Head of caudate nucleus (tissue), 42 donors: ENCODE measurements around the gene ZNF428.

ENCODE experiments used
- DNase-seq, 42 donors: peaks; one replicate each; pipeline versions ENCODE4 v3.0.0 to v3.0.0-alpha.2; 2020 to 2021; ENCODE audit warnings: mixed read lengths in 7 of 42
- intact Hi-C: fragments of 100-400 bp; cut with DNase I; formaldehyde crosslinking; loops from one replicate; pipeline ENCODE4 v1.15.0; 2022

The ZNF428 gene

DNA sequence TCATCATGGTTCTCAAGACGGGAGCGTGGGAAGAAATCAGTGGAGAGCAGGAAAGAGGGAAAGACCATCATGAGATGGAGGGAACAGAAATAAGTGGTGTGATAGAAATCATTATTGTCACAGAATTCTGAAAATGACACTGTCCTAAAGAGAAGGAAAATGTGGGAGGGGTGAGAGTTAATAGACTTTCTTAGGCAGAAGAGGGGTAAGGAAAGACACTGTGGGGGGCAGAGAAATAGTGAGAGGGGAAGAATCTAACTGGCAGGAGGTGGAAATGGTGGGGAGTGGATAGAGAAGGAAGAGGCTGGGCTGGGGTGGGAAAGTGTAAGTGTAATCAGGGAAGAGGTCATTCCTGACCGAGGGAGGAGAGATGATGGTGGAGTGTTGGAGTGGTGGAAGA lies 40.6 kb downstream of the ZNF428 start:
- intact Hi-C loops = no loop called here
- no peak for DNase-seq

DNA sequence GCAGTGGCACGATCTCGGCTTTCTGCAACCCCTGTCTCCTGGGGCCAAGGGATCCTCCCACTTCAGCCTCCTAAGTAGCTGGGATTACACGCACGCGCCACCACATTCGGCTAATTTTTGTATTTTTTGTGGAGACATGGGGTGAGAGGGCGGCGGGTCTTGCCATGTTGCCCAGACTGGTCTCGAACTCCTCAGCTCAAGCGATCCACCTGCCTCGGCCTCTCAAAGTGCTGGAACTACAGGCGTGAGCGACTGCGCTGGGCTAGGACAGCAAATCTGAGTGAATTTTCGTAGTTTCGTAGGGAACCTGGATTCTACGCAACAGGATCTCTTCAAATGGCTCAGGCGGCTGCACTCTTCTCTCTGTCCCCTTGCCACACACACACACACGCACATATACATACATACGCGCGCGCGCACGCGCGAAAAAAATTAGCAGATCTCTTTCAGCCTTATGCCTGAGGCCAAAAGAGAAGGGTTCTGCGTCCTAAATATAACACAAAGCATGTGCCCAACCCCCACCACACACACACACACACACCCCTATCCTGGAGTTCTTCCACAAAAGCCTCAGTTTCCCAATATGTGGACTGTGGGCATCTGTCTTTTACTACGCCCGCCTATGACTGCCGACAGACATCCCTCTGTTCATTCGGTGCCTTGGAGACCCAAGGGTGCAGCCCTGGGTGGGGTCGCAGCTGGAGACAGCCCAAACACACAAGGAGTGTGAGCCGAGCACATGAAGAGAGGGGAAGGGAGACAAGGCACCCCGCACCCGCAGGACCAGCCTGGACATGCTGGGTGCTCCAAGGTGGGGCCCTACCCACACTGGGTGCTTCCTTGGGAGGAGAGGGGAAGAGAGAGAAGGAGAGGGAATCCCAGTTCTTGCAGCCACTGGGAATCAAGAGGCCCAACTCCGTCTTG lies 43.2 kb downstream of the ZNF428 start:
- intact Hi-C loops = loop anchor here (1.0 kb wide), 1 partner anchor 20 kb away; the partner anchor contains the start of genes IRGQ and ZNF576
- peak in 3 of 42 donors; percentile 16 to 45 (median 23) for DNase-seq

DNA sequence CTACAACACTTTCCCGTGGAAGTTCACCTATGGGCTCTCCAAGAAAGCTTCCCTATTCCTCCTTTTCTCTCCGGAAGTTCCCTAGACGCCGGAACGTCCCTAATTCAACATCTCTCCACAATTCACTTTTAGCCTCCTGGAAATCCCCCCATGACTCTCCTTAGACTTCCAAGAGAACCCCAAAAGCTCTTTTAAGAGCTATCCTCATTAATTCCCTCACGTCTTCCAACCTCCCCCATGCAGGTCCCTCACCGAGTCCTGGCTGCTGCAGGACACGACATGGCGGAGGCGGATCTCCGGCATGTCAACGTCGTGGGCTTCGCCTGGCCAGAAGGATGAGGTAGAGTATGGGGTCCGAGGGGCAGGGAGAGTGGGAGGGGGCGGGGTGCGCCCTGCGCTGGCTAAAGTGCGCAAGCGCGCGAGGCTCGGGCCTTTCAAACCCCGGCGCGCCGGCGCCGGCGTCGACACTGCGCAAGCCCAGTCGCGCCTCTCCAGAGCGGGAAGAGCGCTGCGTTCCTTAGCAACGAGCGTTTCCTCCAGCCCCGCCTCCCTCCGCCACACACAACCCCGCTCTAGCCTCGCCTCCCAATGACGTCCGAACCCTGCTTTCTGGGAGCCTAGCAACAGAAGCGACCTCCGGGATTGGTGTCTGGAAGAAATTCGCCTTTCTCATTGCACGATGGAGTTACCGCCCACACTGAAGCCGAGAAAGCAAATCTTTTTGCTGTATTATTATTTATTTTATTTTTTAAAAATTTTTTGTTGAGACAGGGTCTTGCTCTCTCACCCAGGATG lies 44.1 kb downstream of the ZNF428 start, which contains the start of the genes PINLYP and XRCC1:
Gene PINLYP, plus strand, starts transcription at position 646 of the 795 bp plus-strand sequence. CDS start 1,391 bp downstream, outside the sequence.
Gene XRCC1, minus strand, starts transcription at position 372 of the 795 bp plus-strand sequence. Its CDS starts 69 bp downstream, at position 303.
- intact Hi-C loops = loop anchor here (1.0 kb wide), 1 partner anchor 21 kb away; the partner anchor contains the start of genes IRGQ and ZNF576
- peak; percentile 93 to 99 (median 98) for DNase-seq

DNA sequence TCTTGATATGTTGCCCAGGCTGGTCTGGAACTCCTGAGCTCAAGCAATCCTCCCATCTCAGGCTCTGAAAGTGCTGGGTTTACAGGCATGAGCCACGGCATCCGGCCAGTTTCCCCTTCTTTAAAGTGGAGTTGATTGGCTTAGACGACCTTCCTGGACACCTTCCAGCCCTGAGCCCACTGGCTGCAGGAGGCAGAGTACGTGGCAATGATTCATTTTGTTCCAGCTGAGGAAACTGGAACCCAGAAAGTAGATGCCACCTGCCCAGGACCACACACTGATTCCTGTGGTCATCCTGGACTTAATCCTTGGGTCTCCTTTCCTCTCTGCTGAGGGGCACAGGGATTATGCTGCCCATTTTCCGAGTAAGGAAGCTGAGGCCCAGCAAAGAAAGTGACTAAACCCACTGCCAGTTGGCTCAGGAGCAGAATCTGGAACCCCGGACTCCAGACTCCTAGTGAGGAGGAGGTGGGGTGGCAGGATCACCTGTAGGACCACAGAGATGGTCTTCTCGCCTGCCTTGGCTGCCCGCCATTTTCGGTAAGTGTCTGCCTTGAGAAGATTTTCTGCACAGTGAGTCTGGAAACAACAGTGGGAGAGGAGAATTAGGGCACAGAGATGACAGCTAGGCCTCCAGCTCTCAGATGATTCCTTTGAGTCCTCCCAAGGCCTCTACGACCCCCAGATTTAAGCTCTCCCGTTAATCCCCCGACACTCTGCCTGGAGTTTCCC lies 44.8 kb downstream of the ZNF428 start:
- peak in 2 of 42 donors; percentile 10 to 19 for DNase-seq
- intact Hi-C loops = loop anchor here (1.0 kb wide), 1 partner anchor 22 kb away; the partner anchor contains the start of genes IRGQ and ZNF576

DNA sequence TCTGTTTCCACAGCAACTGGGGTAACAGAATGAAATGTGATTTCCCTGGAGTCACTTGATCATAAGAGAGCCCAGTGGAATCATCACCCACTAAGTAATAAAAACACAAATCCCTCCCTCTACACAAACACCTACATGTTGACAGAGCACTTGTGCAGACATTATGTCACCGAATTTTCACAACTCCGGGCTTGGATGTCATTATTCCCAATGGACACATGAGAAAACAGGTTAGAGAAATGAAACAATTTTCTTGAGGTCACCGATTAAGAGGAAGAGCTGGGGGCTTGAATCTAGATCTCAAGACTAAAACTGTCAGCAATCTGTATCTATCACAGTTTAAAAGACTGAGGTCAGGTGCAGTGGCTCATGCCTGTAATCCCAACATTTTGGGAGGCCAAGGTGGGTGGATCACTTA lies 47.2 kb downstream of the ZNF428 start:
- no peak for DNase-seq
- intact Hi-C loops = no loop called here

DNA sequence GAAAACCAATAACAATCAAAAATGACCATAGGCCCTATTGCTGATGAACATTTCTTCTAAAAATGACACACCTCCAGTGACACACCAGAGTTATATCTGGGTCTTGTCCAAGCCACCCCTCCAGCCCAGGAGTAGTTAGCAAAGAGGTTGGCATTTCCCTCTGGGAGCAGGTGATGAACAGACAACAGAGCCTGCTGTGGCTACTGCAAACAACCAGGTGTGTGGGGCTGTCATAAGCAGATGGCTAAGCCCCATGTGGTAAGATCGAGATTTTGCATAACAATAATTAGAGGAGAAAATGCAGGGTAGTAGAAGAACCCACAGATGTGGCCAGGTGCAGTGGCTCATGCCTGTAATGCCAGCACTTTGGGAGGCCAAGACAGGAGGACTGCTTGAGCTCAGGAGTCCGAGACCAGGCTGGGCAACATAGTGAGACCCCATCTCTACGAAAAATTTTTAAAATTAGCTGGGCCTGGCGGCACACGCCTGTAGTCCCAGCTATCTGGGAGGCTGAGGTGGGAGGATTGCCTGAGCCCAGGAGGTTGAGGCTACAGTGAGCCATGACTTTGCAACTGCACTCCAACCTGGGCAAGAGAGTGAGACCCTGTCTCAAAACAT lies 49.1 kb downstream of the ZNF428 start:
- intact Hi-C loops = no loop called here
- no peak for DNase-seq

DNA sequence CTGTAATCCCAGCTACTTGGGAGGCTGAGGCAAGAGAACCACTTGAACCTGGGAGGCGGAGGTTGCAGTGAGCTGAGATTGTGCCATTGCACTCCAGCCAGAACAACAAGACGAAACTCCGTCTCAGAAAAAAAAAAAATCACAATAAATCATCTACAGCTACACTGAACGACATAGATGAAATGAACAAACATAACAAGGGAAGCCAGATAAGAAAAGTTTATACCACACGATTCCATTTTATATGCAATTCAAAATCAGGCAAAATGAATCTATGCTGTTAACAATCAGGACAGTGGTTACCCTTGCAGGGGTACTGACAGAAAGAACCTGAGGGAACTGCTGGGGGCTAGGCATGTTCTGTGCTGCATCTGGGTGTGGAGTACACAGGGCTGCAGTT lies 49.8 kb downstream of the ZNF428 start:
- no peak for DNase-seq
- intact Hi-C loops = no loop called here

DNA sequence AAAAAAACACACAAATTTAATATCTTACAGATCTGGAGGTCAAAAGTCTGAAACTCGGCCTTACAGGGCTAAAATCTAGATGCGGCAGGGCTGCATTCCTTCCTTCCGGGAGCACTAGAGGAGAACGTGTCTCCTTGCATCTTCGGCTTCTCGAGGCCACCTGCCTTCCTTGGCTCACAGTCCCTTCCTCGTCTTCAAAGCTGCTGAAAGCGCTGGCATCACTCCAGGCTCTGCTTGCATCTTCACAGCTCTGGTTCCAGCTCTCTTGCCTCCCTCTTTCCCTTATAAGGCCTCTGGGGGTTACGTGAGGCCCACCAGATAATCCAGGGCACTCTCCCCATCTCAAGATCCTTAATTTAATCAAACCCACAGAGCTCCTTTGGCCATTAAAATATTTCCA lies 54.6 kb downstream of the ZNF428 start:
- intact Hi-C loops = no loop called here
- peak in 3 of 42 donors; percentile 14 to 32 (median 31) for DNase-seq

DNA sequence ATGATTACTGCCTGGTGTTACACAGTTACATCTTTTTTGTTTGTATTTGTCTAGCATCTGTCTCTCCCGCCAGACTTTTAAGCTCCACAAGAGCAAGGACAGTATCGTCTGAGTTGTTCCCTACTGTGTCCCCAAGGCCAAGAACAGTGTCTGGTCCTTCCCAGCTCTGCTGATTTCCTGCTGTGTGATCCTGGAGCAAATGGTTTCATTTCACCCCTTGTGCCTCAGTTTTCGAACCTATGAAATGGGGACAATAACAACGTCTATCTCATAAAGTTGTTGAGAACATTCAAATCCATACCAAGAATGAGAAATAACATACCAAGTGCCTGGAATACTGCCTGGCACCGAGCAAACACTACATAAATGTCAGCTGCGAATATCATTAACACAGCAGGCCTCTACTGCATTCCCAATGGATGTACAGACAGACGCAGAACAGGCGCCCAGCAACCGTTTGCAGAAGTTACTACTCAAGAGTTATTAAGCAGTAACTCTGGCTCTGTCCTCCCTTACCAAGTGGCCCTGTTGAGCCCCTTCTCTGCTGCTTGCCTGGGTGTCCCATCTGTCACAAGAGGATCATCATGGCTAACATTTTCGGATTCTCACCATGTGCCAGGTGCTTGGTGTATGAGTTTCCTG lies 55.5 kb downstream of the ZNF428 start:
- DNase-seq = no peak
- intact Hi-C loops = no loop called here

DNA sequence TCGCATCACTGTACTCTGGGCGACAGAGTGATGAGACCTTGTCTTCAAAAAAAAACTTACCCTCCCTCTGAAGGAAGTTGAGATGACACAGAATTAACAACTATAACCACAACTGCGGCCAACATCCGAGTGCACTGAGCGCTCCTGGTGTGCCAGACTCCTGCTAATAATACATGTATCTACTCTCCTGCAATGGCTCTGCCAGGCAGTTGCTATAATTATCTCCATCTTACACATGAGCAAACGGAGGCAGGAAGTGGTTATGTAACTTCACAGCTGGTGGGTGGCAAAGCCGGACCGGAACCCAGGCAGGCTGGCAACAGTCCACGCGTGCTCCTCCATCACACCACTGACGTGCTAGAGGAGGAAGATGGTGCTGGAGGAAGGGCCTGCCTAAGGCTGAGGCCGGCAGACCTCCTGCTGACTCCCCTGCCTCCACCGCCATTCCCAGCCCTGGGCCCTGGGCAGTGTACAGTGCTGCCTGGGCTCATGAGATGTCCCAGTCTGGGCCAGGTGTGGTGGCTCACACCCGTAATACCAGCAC lies 56.7 kb downstream of the ZNF428 start:
- DNase-seq = peak; percentile 45 to 92 (median 76)
- intact Hi-C loops = no loop called here

DNA sequence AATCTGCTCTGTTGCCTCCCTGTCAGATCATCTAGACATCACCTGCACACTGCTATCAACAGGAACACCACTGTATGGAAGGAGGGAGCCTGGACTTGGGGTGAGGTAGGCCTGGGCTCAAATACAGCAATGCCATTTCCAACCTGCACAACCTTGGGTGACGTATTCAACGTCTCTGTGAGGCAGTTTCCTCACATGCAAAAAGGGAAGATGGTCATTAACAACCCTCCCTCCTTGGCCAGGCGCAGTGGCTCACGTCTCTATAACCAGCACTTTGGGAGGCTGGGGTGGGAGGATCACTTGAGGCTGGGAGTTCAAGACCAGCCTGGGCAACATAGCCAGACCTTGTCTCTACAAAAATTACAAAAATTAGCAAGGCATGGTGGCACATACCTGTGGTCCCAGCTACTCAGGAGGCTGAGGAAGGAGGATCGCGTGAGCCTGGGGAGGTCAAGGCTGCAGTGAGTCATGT lies 57.2 kb downstream of the ZNF428 start:
- DNase-seq = no peak
- intact Hi-C loops = no loop called here

DNA sequence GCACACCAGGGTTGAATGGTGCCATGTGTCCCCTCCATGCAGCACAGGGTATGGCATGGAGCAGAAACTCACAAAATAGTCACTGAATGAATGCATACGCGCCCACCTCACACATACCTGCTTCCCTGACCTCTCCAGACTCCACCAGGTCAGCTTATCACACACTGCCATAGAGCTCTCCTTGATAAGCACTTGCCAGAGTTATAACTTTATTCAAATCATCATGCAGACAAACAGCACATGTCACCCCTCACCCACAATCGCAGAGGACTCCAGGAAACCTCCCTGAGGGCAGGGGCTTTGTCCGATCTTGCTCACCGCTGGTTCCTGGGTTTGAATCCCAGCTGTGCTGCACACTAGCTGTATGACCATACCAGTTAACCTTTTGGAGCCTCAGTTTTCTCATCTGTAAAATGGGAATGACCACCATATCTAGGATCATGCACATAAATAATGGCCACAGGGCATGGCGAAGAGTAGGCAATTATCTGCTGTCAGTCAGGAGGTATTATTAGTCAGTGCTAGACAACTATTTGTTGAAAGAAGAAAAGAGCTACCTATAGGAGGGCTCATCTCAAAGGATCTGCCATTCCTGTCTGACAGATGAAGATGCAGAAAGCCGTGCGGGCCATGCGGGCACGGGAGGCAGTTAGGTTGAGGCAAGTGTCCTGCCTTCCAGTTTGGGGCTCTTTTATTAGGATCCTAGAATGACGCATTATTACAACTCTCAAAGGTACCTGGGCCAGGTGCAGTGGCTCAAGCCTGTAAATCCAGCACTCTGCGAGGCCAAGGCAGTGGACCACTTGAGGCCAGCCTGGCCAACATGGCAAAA lies 58.1 kb downstream of the ZNF428 start:
- DNase-seq = no peak
- intact Hi-C loops = no loop called here

DNA sequence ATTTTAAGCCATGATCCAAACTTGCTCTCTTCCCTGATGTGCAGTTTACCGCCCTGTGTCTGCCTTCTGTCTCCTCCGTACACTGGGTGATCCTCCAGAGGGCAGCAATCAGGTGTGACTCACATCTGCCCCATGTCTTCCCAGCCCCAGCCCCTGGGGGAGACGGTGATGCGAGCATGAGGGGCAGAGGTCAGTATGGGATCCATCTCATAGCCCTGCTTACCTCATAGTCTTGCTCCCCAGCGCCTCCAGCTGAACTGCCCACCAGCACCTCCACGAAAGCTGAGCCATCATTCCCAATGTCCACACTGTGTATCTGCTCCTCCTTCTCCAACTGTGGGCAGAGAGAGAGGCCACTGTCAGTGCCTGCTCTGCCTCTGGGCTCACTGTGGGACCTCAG lies 58.7 kb downstream of the ZNF428 start:
- peak in 2 of 42 donors; percentile 14 to 51 for DNase-seq
- intact Hi-C loops = no loop called here
